NCI-H187 treated with DMSO at 0.1 percent for 48 hours (cell line): ENCODE measurements around the gene COPRS.

Experiments
- DNase-seq: peaks from one replicate; lab custom pipeline; 2025; lab: John Stamatoyannopoulos, UW

Gene COPRS

GRCh38 chr17:31807846-31808245, 51.2 kb downstream of the COPRS start:
- DNase-seq, result no peak

DNA sequence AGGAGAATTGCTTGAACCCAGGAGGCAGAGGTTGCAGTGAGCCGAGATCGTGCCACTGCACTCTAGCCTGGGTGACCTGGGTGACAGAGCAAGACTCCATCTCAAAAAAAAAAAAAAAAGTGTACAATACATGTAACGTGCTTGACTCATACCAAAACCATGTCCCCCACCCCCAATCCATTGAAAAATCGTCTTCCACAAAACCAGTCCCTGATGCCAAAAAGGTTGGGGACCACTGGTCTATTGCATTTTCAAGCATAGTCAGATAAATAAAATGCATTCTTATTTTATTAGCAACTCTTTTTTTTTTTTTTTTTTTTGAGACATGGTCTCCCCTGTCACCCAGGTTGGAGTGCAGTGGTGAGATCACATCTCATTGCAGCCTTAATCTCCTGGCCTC, 52.1 kb downstream of the COPRS start:
- DNase-seq, result no peak

DNA sequence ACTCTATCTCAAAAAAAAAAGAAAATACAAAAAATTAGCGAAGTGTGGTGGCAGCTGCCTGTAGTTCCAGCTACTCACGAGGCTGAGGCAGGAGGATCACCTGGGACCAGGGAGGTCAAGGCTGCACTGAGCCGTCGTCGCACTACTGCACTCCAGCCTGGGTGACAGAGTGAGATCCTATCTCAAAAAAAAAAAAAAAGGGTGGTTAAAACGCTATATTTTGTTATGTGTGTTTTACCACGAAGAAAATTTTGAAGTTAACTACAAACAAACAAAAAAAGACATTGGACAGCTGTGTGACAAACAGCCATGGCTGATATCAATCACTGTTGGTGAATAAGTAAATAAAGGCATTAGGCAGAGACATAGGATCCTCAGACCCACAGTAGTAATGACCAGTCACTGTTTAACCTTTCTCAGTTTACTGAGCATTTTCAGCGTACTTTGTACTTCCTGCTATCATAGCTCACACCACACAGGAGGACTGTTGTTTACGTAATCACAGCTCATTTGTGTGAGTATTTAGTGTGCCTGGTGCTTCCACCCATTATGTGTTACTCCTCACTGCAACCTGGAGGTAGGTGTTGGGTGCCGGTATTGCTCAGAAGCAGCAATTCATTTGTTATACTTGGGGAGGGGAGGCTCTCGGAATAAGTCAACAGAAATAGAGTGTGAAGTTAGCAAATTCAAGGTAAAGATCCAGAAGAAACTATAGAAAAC, 55.4 kb downstream of the COPRS start:
- DNase-seq, result no peak

DNA sequence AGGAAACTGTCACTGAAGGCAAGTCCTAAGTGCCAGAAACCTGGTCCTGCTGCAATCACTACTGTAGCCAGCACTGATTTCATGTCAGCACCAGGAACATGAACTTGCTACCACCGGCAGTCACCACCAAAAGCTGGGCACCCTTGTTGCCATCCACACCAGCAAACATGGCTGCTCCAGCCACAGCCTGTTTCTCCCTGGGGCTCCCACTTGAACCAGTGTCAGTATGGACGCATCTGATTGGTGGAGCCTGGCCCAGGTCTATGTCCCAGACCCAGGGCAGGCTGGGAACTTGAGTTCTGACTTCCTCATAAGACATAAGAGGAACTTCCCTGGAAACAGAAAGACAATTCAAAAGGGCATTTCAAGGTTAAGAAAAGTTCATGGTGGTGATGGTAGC, 56.5 kb downstream of the COPRS start:
- DNase-seq, result no peak
